ENCODE results near the gene PUSL1. TPM values are rescaled to one million over a fixed set of nuclear protein-coding genes. Genes with fewer than 3 reads are reported as not detected.

The PUSL1 gene
- total RNA-seq, 1 donor from 2014 or later: 28.3 TPM

DNA sequence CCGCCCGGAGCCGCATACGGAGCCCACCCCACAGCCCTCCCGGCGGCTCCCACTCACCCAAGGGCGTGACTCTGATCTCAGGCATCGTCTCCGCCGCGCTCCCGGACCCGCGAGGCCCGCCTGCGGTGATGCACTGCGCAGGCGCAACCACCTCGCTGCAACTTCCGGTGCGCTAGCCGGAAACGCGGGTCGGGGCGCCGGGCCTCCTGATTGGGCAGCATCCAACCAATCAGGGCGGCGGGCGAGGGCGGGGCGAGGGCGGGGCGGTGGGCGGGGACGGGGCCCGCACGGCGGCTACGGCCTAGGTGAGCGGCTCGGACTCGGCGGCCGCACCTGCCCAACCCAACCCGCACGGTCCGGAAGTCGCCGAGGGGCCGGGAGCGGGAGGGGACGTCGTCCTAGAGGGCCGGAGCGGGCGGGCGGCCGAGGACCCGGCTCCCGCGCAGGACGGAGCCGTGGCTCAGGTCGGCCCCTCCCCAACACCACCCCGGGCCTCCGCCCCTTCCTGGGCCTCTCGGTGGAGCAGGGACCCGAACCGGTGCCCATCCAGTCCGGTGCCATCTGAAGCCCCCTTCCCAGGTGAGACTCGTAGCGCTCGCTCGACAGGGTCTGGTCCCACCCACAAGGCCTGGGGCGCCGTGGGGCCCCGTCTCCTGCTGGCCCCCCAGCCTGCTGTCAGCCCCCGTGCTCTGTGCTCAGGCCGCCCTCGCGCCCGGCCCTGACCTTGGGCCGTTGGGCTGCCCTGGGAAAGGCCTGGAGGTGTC, 16.3 kb downstream of the PUSL1 start, which contains the start of the genes CPTP and INTS11:
TSS of gene CPTP (plus strand) at position 279 of the 764 bp plus-strand sequence. CDS start 2,109 bp downstream, outside the sequence.
TSS of gene INTS11 (minus strand) at position 137 of the 764 bp plus-strand sequence. CDS start at position 85, 52 bp downstream.
- Histone ChIP-seq H3K9me3 (no peaks in the 10 kb centered on the region), H3K36me3 (peaks cover 21 to 34% of the 10 kb centered on the region in 2 donors), H3K4me1 (peaks cover 8 to 33% of the 10 kb centered on the region in 2 donors), H3K27ac (peak within 1 kb of the TSS; percentile 72 to 76), H3K4me3 (peak within 1 kb of the TSS; percentile 70 to 89), H3K27me3 (no peaks in the 10 kb centered on the region)
- intact Hi-C loops (cut with DNase I): loop anchor here (1.0 to 2.0 kb wide), 3 partner anchors 16 to 75 kb away; partner anchors contain the start of genes CCNL2, DVL1 and PUSL1
- TF ChIP-seq, protein P1, sequence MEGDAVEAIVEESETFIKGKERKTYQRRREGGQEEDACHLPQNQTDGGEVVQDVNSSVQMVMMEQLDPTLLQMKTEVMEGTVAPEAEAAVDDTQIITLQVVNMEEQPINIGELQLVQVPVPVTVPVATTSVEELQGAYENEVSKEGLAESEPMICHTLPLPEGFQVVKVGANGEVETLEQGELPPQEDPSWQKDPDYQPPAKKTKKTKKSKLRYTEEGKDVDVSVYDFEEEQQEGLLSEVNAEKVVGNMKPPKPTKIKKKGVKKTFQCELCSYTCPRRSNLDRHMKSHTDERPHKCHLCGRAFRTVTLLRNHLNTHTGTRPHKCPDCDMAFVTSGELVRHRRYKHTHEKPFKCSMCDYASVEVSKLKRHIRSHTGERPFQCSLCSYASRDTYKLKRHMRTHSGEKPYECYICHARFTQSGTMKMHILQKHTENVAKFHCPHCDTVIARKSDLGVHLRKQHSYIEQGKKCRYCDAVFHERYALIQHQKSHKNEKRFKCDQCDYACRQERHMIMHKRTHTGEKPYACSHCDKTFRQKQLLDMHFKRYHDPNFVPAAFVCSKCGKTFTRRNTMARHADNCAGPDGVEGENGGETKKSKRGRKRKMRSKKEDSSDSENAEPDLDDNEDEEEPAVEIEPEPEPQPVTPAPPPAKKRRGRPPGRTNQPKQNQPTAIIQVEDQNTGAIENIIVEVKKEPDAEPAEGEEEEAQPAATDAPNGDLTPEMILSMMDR (IDR thresholded peaks at IDR 0.05): no peak
- DNase-seq (ENCODE audit: low spot score in 2 of 2): peak; percentile 68 to 96

DNA sequence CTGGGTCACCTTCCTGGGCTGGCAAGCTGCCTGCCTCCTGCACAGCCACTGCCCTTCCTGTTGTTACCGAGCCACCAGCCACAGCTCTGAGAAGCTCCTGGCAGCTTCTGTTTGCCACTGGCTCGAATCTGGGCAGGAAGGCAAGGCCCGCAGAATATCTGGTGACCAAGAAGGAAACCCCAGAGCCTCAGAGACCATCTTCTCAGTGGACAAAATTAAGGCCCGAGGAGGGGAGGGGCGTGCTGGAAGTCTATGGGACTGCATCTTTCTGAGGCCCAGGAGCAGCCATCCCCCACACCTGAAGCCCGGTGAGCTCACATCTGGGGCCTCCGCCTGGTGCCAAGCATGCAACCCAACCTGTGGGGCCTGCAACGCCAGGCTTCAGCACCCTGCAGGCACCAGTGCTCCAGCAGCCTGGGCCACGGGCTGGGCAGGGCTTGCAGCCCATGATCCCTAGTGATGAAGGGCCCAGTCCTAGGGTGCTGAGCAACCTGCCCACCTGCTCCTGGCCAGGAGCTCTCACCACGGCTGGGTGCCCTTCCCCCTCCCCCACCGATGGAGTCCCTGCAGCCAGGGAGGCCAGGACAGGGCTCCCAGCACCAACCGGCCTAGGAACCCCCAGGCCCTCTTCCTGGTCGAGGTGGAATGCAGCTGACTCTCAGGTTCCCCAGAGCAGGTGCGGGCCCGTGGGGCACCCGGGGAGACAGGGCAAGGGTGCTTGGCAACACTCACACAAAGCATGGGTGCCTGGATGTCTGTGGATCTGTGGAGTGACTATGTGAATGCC, 17.1 kb downstream of the PUSL1 start:
- Histone ChIP-seq H3K4me3 (peak overlapping the region; percentile 70 to 89), H3K27ac (peak overlapping the region; percentile 70 to 72), H3K4me1 (peaks cover 8 to 33% of the 10 kb centered on the region in 2 donors), H3K36me3 (peaks cover 13 to 28% of the 10 kb centered on the region in 2 donors), H3K27me3 (no peaks in the 10 kb centered on the region), H3K9me3 (no peaks in the 10 kb centered on the region)
- intact Hi-C loops (cut with DNase I): loop anchor here (2.0 kb wide), 1 partner anchor 17 kb away; the partner anchor contains the start of gene PUSL1
- TF ChIP-seq, protein P1 (IDR thresholded peaks at IDR 0.05): no peak
- DNase-seq (ENCODE audit: low spot score in 2 of 2): no peak

DNA sequence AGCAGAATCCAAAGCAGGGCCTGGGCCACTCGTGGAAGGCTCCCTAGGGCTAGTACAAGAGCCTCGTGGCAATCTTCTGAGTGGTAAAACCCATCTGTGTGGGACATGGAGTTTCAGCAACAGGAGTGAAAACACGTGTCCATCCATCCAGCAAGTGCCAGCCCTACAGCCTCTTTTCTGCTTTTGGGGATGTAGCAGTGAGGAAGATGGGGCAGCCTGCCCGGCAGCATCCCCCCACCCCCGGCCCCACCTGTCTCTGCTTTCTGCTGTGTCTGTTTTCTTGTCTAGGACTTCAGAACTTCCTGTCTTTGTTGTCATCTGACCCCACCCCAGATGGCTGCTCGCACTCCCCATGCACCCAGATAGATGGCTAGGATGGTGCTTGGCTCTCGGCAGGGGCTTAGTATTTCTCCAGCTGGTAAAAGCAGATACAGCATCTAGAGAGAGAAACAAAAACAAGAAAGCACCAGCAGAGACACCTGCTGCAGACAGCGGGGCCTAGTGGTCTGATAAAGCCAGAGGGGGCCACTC, 17.7 kb downstream of the PUSL1 start:
- TF ChIP-seq, protein P1 (IDR thresholded peaks at IDR 0.05): no peak
- no peak for DNase-seq (ENCODE audit: low spot score in 2 of 2)
- no peaks in the 10 kb centered on the region for H3K27me3 ChIP-seq
- H3K4me1 ChIP-seq: peaks cover 8 to 30% of the 10 kb centered on the region in 2 donors
- H3K36me3 ChIP-seq: peaks cover 13 to 27% of the 10 kb centered on the region in 2 donors
- H3K27ac ChIP-seq: no peak overlapping the region
- H3K9me3 ChIP-seq: no peaks in the 10 kb centered on the region
- intact Hi-C loops (cut with DNase I): no loop called here
- peak overlapping the region; percentile 70 to 89 for H3K4me3 ChIP-seq

DNA sequence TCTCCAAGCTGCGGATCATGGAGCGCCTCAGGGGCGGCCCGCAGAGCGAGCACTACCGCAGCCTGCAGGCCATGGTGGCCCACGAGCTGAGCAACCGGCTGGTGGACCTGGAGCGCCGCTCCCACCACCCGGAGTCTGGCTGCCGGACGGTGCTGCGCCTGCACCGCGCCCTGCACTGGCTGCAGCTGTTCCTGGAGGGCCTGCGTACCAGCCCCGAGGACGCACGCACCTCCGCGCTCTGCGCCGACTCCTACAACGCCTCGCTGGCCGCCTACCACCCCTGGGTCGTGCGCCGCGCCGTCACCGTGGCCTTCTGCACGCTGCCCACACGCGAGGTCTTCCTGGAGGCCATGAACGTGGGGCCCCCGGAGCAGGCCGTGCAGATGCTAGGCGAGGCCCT, 18.9 kb downstream of the PUSL1 start:
- no peaks in the 10 kb centered on the region for H3K9me3 ChIP-seq
- no peak for DNase-seq (ENCODE audit: low spot score in 2 of 2)
- H3K36me3 ChIP-seq: peaks cover 13 to 21% of the 10 kb centered on the region in 2 donors
- no peak overlapping the region for H3K27ac ChIP-seq
- TF ChIP-seq, protein P1 (IDR thresholded peaks at IDR 0.05): no peak
- H3K4me3 ChIP-seq: no peak overlapping the region
- intact Hi-C loops (cut with DNase I): no loop called here
- no peaks in the 10 kb centered on the region for H3K27me3 ChIP-seq
- H3K4me1 ChIP-seq: peaks cover 8 to 22% of the 10 kb centered on the region in 2 donors

DNA sequence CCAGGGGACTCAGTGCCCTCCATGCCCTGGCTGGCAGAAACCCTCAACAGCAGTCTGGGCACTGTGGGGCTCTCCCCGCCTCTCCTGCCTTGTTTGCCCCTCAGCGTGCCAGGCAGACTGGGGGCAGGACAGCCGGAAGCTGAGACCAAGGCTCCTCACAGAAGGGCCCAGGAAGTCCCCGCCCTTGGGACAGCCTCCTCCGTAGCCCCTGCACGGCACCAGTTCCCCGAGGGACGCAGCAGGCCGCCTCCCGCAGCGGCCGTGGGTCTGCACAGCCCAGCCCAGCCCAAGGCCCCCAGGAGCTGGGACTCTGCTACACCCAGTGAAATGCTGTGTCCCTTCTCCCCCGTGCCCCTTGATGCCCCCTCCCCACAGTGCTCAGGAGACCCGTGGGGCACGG, 19.9 kb downstream of the PUSL1 start:
- intact Hi-C loops (cut with DNase I): no loop called here
- Histone ChIP-seq H3K4me3 (no peak overlapping the region), H3K36me3 (peaks cover 13 to 21% of the 10 kb centered on the region in 2 donors), H3K4me1 (peaks cover 8 to 16% of the 10 kb centered on the region in 2 donors), H3K9me3 (no peaks in the 10 kb centered on the region), H3K27ac (no peak overlapping the region), H3K27me3 (no peaks in the 10 kb centered on the region)
- no peak for DNase-seq (ENCODE audit: low spot score in 2 of 2)
- TF ChIP-seq, protein P1 (IDR thresholded peaks at IDR 0.05): no peak

Data from ascending aorta (tissue), 2 donors.